Measurements from ENCODE around the gene ZNF619.

DNA sequence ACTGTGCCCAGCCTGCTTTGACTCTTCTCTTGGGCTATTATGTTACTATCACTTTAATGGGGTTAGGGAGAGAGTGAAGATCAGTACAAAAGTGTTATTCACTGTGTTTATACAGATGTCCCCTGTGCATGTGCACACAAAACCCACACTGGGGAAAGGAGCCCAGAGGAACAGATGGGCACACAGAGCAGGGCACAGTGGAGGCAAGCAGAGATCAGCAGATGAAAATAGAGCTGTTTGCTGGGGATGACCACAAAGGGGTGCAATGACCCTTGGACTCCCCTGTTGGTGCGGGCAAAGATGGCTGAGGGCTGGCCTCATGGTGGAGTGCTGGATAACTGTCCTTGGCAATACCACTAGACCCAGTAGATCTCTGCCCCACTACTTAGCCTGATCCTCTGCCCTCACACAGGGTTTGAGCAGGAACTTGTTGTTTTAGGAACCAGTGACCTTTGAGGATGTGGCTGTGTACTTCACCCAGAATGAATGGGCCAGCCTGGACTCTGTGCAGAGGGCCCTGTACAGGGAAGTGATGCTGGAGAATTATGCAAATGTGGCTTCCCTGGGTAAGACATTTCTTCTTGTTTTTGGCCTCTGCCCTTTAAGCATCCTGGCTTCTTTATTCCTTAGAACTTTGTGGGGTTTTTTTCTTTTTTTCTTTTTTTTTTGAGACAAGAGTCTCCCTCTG lies 34.3 kb downstream of the ZNF619 start:
- TF ChIP-seq, protein P1, sequence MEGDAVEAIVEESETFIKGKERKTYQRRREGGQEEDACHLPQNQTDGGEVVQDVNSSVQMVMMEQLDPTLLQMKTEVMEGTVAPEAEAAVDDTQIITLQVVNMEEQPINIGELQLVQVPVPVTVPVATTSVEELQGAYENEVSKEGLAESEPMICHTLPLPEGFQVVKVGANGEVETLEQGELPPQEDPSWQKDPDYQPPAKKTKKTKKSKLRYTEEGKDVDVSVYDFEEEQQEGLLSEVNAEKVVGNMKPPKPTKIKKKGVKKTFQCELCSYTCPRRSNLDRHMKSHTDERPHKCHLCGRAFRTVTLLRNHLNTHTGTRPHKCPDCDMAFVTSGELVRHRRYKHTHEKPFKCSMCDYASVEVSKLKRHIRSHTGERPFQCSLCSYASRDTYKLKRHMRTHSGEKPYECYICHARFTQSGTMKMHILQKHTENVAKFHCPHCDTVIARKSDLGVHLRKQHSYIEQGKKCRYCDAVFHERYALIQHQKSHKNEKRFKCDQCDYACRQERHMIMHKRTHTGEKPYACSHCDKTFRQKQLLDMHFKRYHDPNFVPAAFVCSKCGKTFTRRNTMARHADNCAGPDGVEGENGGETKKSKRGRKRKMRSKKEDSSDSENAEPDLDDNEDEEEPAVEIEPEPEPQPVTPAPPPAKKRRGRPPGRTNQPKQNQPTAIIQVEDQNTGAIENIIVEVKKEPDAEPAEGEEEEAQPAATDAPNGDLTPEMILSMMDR (IDR thresholded peaks at IDR 0.05): no peak
- no peak for TF ChIP-seq POLR2A (IDR thresholded peaks at IDR 0.05)
